H1 (cell line): ENCODE measurements around the gene TSPAN9. TPM values are rescaled to one million over a fixed set of nuclear protein-coding genes. Genes with fewer than 3 reads are reported as not detected.
A peak's percentile ranks its signal among the peaks of the same experiment; 100 is the strongest.

Experiments
- ASH2L ChIP-seq: fragments of 200-600, 300-600 bp; sonication (generic); IDR thresholded peaks from one replicate; pipeline ENCODE4 v1.7.1; 2017; ENCODE audit warnings: low read length
- ATF3 ChIP-seq: IDR thresholded peaks from 2 replicates; pipeline ENCODE4 v1.6.1; 2011; ENCODE audit warnings: low read depth, mild to moderate bottlenecking, low read length; ENCODE audit not compliant: insufficient read depth
- CBX8 ChIP-seq: fragments of 300-800, 300-1000 bp; sonication (generic); IDR thresholded peaks from 2 replicates; pipeline ENCODE4 v1.7.1; 2016; ENCODE audit warnings: low read depth, low read length, borderline replicate concordance
- CHD1 ChIP-seq: IDR thresholded peaks from 2 replicates; pipeline ENCODE4 v1.6.1; 2012; ENCODE audit warnings: low read depth, low read length, improper control_type of control experiment
- EZH2 ChIP-seq: fragments of 200-600 bp; sonication (generic); IDR thresholded peaks from 2 replicates; pipeline ENCODE4 v1.7.1; 2012; ENCODE audit warnings: low read depth, mild to moderate bottlenecking, moderate library complexity, low read length, inconsistent platforms; ENCODE audit not compliant: severe bottlenecking
- GABPA ChIP-seq: IDR thresholded peaks from 2 replicates; pipeline ENCODE4 v1.6.1; 2011; ENCODE audit warnings: mild to moderate bottlenecking, low read length, moderate library complexity, borderline replicate concordance; ENCODE audit not compliant: insufficient read depth
- HDAC6 ChIP-seq: IDR thresholded peaks from one replicate; pipeline ENCODE4 v1.7.1; 2012; ENCODE audit warnings: low read depth, mild to moderate bottlenecking, inconsistent platforms, low read length, moderate library complexity
- KDM1A ChIP-seq: fragments of 200-600, 300-600 bp; sonication (generic); IDR thresholded peaks from 2 replicates; pipeline ENCODE4 v1.7.1; 2016; ENCODE audit warnings: mild to moderate bottlenecking, low read length, borderline replicate concordance
- KDM4A ChIP-seq: IDR thresholded peaks from one replicate; pipeline ENCODE4 v1.7.1; 2012; ENCODE audit warnings: low read depth, mild to moderate bottlenecking, moderate library complexity, low read length, inconsistent platforms; ENCODE audit not compliant: severe bottlenecking
- NRF1 ChIP-seq: IDR thresholded peaks from 2 replicates; pipeline ENCODE4 v1.6.1; 2011; ENCODE audit warnings: mild to moderate bottlenecking, low read depth, low read length, improper control_type of control experiment
- POLR2A ChIP-seq, 2 experiments: IDR thresholded peaks; 1 replicate in 1 of 2; 2 replicates in 1 of 2; pipeline ENCODE4 v1.6.1; 2011; ENCODE audit warnings: low read depth in 2 of 2, low read length in 2 of 2, mild to moderate bottlenecking in 2 of 2; ENCODE audit errors: control extremely low read depth in 1 of 2
- POLR2AphosphoS5 ChIP-seq: IDR thresholded peaks from 2 replicates; pipeline ENCODE4 v1.6.1; 2011; ENCODE audit warnings: low read depth, low read length
- RBBP5 ChIP-seq: IDR thresholded peaks from 2 replicates; pipeline ENCODE4 v1.7.1; 2012; ENCODE audit warnings: low read depth, mild to moderate bottlenecking, inconsistent platforms, low read length, moderate library complexity, borderline replicate concordance
- SAP30 ChIP-seq: fragments of 300-600 bp; sonication (generic); IDR thresholded peaks from 2 replicates; pipeline ENCODE4 v1.7.1; 2012; ENCODE audit warnings: low read length, moderate library complexity, mild to moderate bottlenecking, inconsistent platforms; ENCODE audit not compliant: insufficient read depth, insufficient replicate concordance
- SIX5 ChIP-seq: IDR thresholded peaks from 2 replicates; pipeline ENCODE4 v1.6.1; 2011; ENCODE audit warnings: mild to moderate bottlenecking, low read depth, low read length
- SRF ChIP-seq: IDR thresholded peaks from 2 replicates; pipeline ENCODE4 v1.6.1; 2011; ENCODE audit warnings: mild to moderate bottlenecking, low read depth, low read length, moderate library complexity
- TAF1 ChIP-seq: IDR thresholded peaks from 2 replicates; pipeline ENCODE4 v1.6.1; 2011; ENCODE audit warnings: mild to moderate bottlenecking, low read depth, low read length
- TAF7 ChIP-seq: optimal IDR thresholded peaks from 2 replicates; pipeline ENCODE3; 2011; ENCODE audit warnings: low read depth, mild to moderate bottlenecking, inconsistent platforms, low read length, moderate library complexity, borderline replicate concordance
- ZNF274 ChIP-seq: IDR thresholded peaks from 2 replicates; pipeline ENCODE4 v1.7.0; 2012; ENCODE audit warnings: low read length, borderline replicate concordance; ENCODE audit errors: extremely low read depth
- polyA plus RNA-seq, 7 experiments: library from polyadenylated mRNA; depleted of rRNA in 3 of 7; stranded (reverse) in 5 of 7; unstranded in 2 of 7; fragments of >200 nt in 5 of 7; fragments of 200-250 nt in 2 of 7; gene quantifications; 1 replicate in 5 of 7; 2 replicates in 1 of 7; 4 replicates in 1 of 7; pipeline versions ENCODE4 v1.2.1 to v1.2.3, GENCODE V29; 2011 to 2013; ENCODE audit warnings: missing spikeins in 2 of 7, mixed read lengths in 2 of 7
- total RNA-seq: library from RNA; stranded (reverse); fragmentation: NEBNext Ultra II Directional; extraction: Animal tissue kit (Norgen Biotek cat#: 25700); gene quantifications from 2 replicates; pipeline ENCODE4 v1.2.1, GENCODE V29; 2021
- TF ChIP-seq, protein P1 (sequence below): IDR thresholded peaks from 2 replicates; pipeline ENCODE4 v1.6.1; 2012; ENCODE audit warnings: inconsistent platforms
- TF ChIP-seq, protein P2 (sequence below): IDR thresholded peaks from 2 replicates; pipeline ENCODE4 v1.6.1; 2012; ENCODE audit warnings: low read length, inconsistent platforms

The TSPAN9 gene
- total and polyA plus RNA-seq, 2 of the 8 experiments (the other 6 are each of a cell fraction or from before 2014, with no cell fraction given), result 11.5 to 29.1 TPM

- TF ChIP-seq POLR2AphosphoS5 (no peak), KDM4A (no peak), CHD1 (no peak), TAF7 (no peak), ZNF274 (no peak), NRF1 (no peak), ASH2L (no peak), EZH2 (peak; percentile 14), SAP30 (no peak), TAF1 (no peak), SRF (no peak), SIX5 (no peak), KDM1A (no peak), CBX8 (no peak), POLR2A (IDR thresholded peaks at IDR 0.05; ENCODE audit: control extremely low read depth in 1 of 2, low read depth in 2 of 2, low read length in 2 of 2) (no peak), HDAC6 (no peak), ATF3 (no peak), RBBP5 (no peak), GABPA (peak; percentile 69; the same call in 1 of the 2 replicates)
- TF ChIP-seq, protein P1, sequence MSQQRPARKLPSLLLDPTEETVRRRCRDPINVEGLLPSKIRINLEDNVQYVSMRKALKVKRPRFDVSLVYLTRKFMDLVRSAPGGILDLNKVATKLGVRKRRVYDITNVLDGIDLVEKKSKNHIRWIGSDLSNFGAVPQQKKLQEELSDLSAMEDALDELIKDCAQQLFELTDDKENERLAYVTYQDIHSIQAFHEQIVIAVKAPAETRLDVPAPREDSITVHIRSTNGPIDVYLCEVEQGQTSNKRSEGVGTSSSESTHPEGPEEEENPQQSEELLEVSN, result no peak
- TF ChIP-seq, protein P2, sequence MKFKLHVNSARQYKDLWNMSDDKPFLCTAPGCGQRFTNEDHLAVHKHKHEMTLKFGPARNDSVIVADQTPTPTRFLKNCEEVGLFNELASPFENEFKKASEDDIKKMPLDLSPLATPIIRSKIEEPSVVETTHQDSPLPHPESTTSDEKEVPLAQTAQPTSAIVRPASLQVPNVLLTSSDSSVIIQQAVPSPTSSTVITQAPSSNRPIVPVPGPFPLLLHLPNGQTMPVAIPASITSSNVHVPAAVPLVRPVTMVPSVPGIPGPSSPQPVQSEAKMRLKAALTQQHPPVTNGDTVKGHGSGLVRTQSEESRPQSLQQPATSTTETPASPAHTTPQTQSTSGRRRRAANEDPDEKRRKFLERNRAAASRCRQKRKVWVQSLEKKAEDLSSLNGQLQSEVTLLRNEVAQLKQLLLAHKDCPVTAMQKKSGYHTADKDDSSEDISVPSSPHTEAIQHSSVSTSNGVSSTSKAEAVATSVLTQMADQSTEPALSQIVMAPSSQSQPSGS, result 0 out of 2 replicates have a peak, but pooled peaks have one; percentile 54
Observed at GRCh38 chr12:3299929-3300832, 223.0 kb downstream of the TSPAN9 start (continued).
